Right ventricle myocardium superior (tissue), 1 donor: Measurements from ENCODE around the gene ZNF609. TPM values are rescaled to one million over a fixed set of nuclear protein-coding genes. Genes with fewer than 3 reads are reported as not detected.

Experiments used
- ATAC-seq: fragments of 200-7000 bp; cut with Tn5 transposase; one replicate; pipeline ENCODE4 v1.9.1; 2020; ENCODE audit warnings: mild to moderate bottlenecking; ENCODE audit not compliant: poor library complexity
- DNase-seq: peaks from one replicate; pipeline ENCODE4 v3.0.0-alpha.2; 2020
- intact Hi-C: fragments of 100-400 bp; cut with DNase I; formaldehyde crosslinking; loops from one replicate; pipeline ENCODE4 v1.11.2; 2022
- total RNA-seq: library from RNA; stranded (reverse); fragmentation: NEBNext Ultra II Directional; extraction: Animal tissue kit (Norgen Biotek cat#: 25700); gene quantifications from one replicate; pipeline ENCODE4 v1.2.1, GENCODE V29; 2021
- donor health status: DM: no; HTN: yes; CAD: no; lungs with severe emphysema.

The ZNF609 gene
- total RNA-seq, 1 donor from 2014 or later: 15.5 TPM

GRCh38 chr15:64525828-64526530 is 65.6 kb downstream of the ZNF609 start:
- ATAC-seq (no peak), DNase-seq (no peak)
- intact Hi-C loops: no loop called here

- intact Hi-C loops: no loop called here
- no peak for DNase-seq
- no peak for ATAC-seq
These were observed 67.0 kb downstream of the ZNF609 start for GRCh38 chr15:64527263-64527984.

GRCh38 chr15:64528871-64529270 is 68.5 kb downstream of the ZNF609 start:
- no peak for ATAC-seq
- no peak for DNase-seq

GRCh38 chr15:64530472-64530871 is 70.1 kb downstream of the ZNF609 start:
- no peak for ATAC-seq
- intact Hi-C loops: no loop called here
- DNase-seq: no peak

More at GRCh38 chr15:64528871-64529270, 68.5 kb downstream of the ZNF609 start:
- intact Hi-C loops: no loop called here

- no peak for ATAC-seq
- intact Hi-C loops: no loop called here
- no peak for DNase-seq
These were observed 70.5 kb downstream of the ZNF609 start for GRCh38 chr15:64530918-64531317.

- intact Hi-C loops: no loop called here
- DNase-seq (no peak), ATAC-seq (no peak)
These were observed 72.3 kb downstream of the ZNF609 start for GRCh38 chr15:64532521-64533315.

GRCh38 chr15:64535460-64536243 is 75.3 kb downstream of the ZNF609 start:
- ATAC-seq: no peak
- intact Hi-C loops: no loop called here
- DNase-seq: no peak

- ATAC-seq: no peak
- intact Hi-C loops: no loop called here
These were observed 76.0 kb downstream of the ZNF609 start for GRCh38 chr15:64536244-64536836.

GRCh38 chr15:64542091-64542490 is 81.7 kb downstream of the ZNF609 start:
- ATAC-seq: no peak
- intact Hi-C loops: no loop called here

More at GRCh38 chr15:64536244-64536836, 76.0 kb downstream of the ZNF609 start:
- DNase-seq: no peak

GRCh38 chr15:64544450-64544849 is 84.1 kb downstream of the ZNF609 start:
- ATAC-seq (peak; percentile 51), DNase-seq (no peak)
- intact Hi-C loops: no loop called here

More at GRCh38 chr15:64542091-64542490, 81.7 kb downstream of the ZNF609 start:
- DNase-seq: no peak

- intact Hi-C loops: no loop called here
- ATAC-seq: no peak
- DNase-seq: no peak
These were observed 86.9 kb downstream of the ZNF609 start for GRCh38 chr15:64547275-64547674.

GRCh38 chr15:64548235-64548634 is 87.9 kb downstream of the ZNF609 start:
- DNase-seq (no peak), ATAC-seq (no peak)
- intact Hi-C loops: no loop called here

GRCh38 chr15:64549860-64550259 is 89.5 kb downstream of the ZNF609 start:
- DNase-seq (no peak), ATAC-seq (no peak)
- intact Hi-C loops: no loop called here

GRCh38 chr15:64552281-64552948 is 92.0 kb downstream of the ZNF609 start:
- intact Hi-C loops: no loop called here
- DNase-seq (no peak), ATAC-seq (no peak)

GRCh38 chr15:64558460-64559179 is 98.2 kb downstream of the ZNF609 start:
- ATAC-seq: no peak

GRCh38 chr15:64559243-64559642 is 98.9 kb downstream of the ZNF609 start:
- DNase-seq (no peak), ATAC-seq (no peak)
- intact Hi-C loops: no loop called here

More at GRCh38 chr15:64558460-64559179, 98.2 kb downstream of the ZNF609 start:
- DNase-seq: no peak
- intact Hi-C loops: no loop called here

- ATAC-seq: no peak
- intact Hi-C loops: no loop called here
These were observed 100.1 kb downstream of the ZNF609 start for GRCh38 chr15:64560501-64560900.

More at GRCh38 chr15:64560501-64560900, 100.1 kb downstream of the ZNF609 start:
- DNase-seq: no peak
